Large intestine (tissue), 3 donors: Measurements from ENCODE around the gene POLR1A. TPM values are rescaled to one million over a fixed set of nuclear protein-coding genes. Genes with fewer than 3 reads are reported as not detected.

Source experiments
- DNase-seq, 2 donors: peaks; one replicate each; pipeline versions ENCODE4 v3.0.0 to v3.0.0-alpha.2; 2013
- H3K27ac ChIP-seq: one replicate; pipeline ENCODE4 v1.5.1; 2013; ENCODE audit warnings: low read length
- H3K27me3 ChIP-seq: 2 replicates; pipeline ENCODE4 v1.6.1; 2013; ENCODE audit warnings: low read length; ENCODE audit not compliant: control insufficient read depth, insufficient read depth
- H3K36me3 ChIP-seq: 2 replicates; pipeline ENCODE4 v1.6.1; 2013; ENCODE audit warnings: low read length; ENCODE audit not compliant: control insufficient read depth, insufficient read depth
- H3K4me1 ChIP-seq: one replicate; pipeline ENCODE4 v1.6.1; 2013; ENCODE audit warnings: low read length; ENCODE audit not compliant: control insufficient read depth, insufficient read depth
- H3K4me3 ChIP-seq: one replicate; pipeline ENCODE4 v1.5.1; 2013; ENCODE audit warnings: low read length
- H3K9me3 ChIP-seq: one replicate; pipeline ENCODE4 v1.6.1; 2013; ENCODE audit warnings: mild to moderate bottlenecking, low read depth, low read length, moderate library complexity; ENCODE audit not compliant: control insufficient read depth
- WGBS: methylation state at CpG from one replicate; pipeline ENCODE4 v1.1.5; 2013; ENCODE audit warnings: low lambda C conversion rate; ENCODE audit not compliant: insufficient coverage; 5-methylcytosine and 5-hydroxymethylcytosine counted together
- polyA plus RNA-seq: library from polyadenylated mRNA; unstranded; fragments of 120-200 nt; gene quantifications from one replicate; pipeline ENCODE4 v1.2.1, GENCODE V29; 2013

POLR1A gene
- polyA plus RNA-seq, 1 donor = 13.6 TPM

GRCh38 chr2:86031151-86031550 is 74.5 kb downstream of the POLR1A start:
- no peak overlapping the region for H3K27ac ChIP-seq
- no CpG with 5 or more reads among the region's 14 CpGs for WGBS
- H3K4me1 ChIP-seq = peaks cover 7% of the 10 kb centered on the region
- no peaks in the 10 kb centered on the region for H3K9me3 ChIP-seq
- no peaks in the 10 kb centered on the region for H3K27me3 ChIP-seq
- H3K4me3 ChIP-seq = no peak overlapping the region
- peaks cover 98% of the 10 kb centered on the region for H3K36me3 ChIP-seq
- no peak for DNase-seq

- H3K36me3 ChIP-seq = peaks cover 95% of the 10 kb centered on the region
- H3K4me3 ChIP-seq = no peak overlapping the region
- no peak overlapping the region for H3K27ac ChIP-seq
- DNase-seq = no peak
- H3K4me1 ChIP-seq = no peaks in the 10 kb centered on the region
- no CpG with 5 or more reads among the region's 14 CpGs for WGBS
- no peaks in the 10 kb centered on the region for H3K9me3 ChIP-seq
- H3K27me3 ChIP-seq = no peaks in the 10 kb centered on the region
Observed at GRCh38 chr2:86029873-86030272, 75.8 kb downstream of the POLR1A start.

GRCh38 chr2:86028766-86029381 is 76.8 kb downstream of the POLR1A start:
- H3K27ac ChIP-seq = no peak overlapping the region
- H3K4me1 ChIP-seq = no peaks in the 10 kb centered on the region
- H3K4me3 ChIP-seq = no peak overlapping the region
- H3K9me3 ChIP-seq = no peaks in the 10 kb centered on the region
- no peaks in the 10 kb centered on the region for H3K27me3 ChIP-seq
- no peak for DNase-seq
- peaks cover 85% of the 10 kb centered on the region for H3K36me3 ChIP-seq
- WGBS = 80% methylated on average over 1 of the region's 13 CpGs

- H3K4me1 ChIP-seq = no peaks in the 10 kb centered on the region
- no peak for DNase-seq
- no peaks in the 10 kb centered on the region for H3K9me3 ChIP-seq
- H3K36me3 ChIP-seq = peaks cover 78% of the 10 kb centered on the region
- no peak overlapping the region for H3K4me3 ChIP-seq
- WGBS = no CpG with 5 or more reads among the region's 33 CpGs
- no peaks in the 10 kb centered on the region for H3K27me3 ChIP-seq
- no peak overlapping the region for H3K27ac ChIP-seq
Observed at GRCh38 chr2:86027922-86028765, 77.5 kb downstream of the POLR1A start.

- no peak overlapping the region for H3K27ac ChIP-seq
- H3K4me1 ChIP-seq = no peaks in the 10 kb centered on the region
- DNase-seq = no peak
- H3K27me3 ChIP-seq = no peaks in the 10 kb centered on the region
- no peak overlapping the region for H3K4me3 ChIP-seq
- H3K36me3 ChIP-seq = peaks cover 70% of the 10 kb centered on the region
- no CpG with 5 or more reads among the region's 17 CpGs for WGBS
- H3K9me3 ChIP-seq = no peaks in the 10 kb centered on the region
Observed at GRCh38 chr2:86027196-86027921, 78.3 kb downstream of the POLR1A start.

GRCh38 chr2:86026744-86027065 is 79.0 kb downstream of the POLR1A start:
- Histone ChIP-seq H3K4me3 (no peak overlapping the region), H3K9me3 (no peaks in the 10 kb centered on the region), H3K4me1 (no peaks in the 10 kb centered on the region), H3K27ac (no peak overlapping the region), H3K36me3 (peaks cover 64% of the 10 kb centered on the region), H3K27me3 (no peaks in the 10 kb centered on the region)
- no CpG with 5 or more reads among the region's 6 CpGs for WGBS
- DNase-seq = no peak

GRCh38 chr2:86025976-86026743 is 79.5 kb downstream of the POLR1A start:
- DNase-seq = no peak
- Histone ChIP-seq H3K36me3 (peaks cover 58% of the 10 kb centered on the region), H3K4me1 (no peaks in the 10 kb centered on the region), H3K9me3 (no peaks in the 10 kb centered on the region), H3K27me3 (no peaks in the 10 kb centered on the region), H3K27ac (no peak overlapping the region), H3K4me3 (no peak overlapping the region)
- no CpG with 5 or more reads among the region's 8 CpGs for WGBS

- Histone ChIP-seq H3K36me3 (peaks cover 50% of the 10 kb centered on the region), H3K4me3 (no peak overlapping the region), H3K4me1 (no peaks in the 10 kb centered on the region), H3K27me3 (no peaks in the 10 kb centered on the region), H3K9me3 (no peaks in the 10 kb centered on the region), H3K27ac (no peak overlapping the region)
- no peak for DNase-seq
- no CpG with 5 or more reads among the region's 7 CpGs for WGBS
Observed at GRCh38 chr2:86025229-86025820, 80.4 kb downstream of the POLR1A start.

GRCh38 chr2:86023366-86023712 is 82.3 kb downstream of the POLR1A start:
- DNase-seq = no peak
- H3K9me3 ChIP-seq = no peaks in the 10 kb centered on the region
- no CpG with 5 or more reads among the region's 2 CpGs for WGBS

More at GRCh38 chr2:86023366-86023712, 82.3 kb downstream of the POLR1A start:
- Histone ChIP-seq H3K4me1 (no peaks in the 10 kb centered on the region), H3K36me3 (peaks cover 31% of the 10 kb centered on the region), H3K27me3 (no peaks in the 10 kb centered on the region), H3K4me3 (no peak overlapping the region), H3K27ac (no peak overlapping the region)
